ENCODE measurements around the gene ZNF124.
"Not testable (repeated sequence)": the region's sequence is repeated elsewhere in the genome, so short reads cannot be mapped to it uniquely, and the experiment has no call there.

ZNF124 gene

DNA sequence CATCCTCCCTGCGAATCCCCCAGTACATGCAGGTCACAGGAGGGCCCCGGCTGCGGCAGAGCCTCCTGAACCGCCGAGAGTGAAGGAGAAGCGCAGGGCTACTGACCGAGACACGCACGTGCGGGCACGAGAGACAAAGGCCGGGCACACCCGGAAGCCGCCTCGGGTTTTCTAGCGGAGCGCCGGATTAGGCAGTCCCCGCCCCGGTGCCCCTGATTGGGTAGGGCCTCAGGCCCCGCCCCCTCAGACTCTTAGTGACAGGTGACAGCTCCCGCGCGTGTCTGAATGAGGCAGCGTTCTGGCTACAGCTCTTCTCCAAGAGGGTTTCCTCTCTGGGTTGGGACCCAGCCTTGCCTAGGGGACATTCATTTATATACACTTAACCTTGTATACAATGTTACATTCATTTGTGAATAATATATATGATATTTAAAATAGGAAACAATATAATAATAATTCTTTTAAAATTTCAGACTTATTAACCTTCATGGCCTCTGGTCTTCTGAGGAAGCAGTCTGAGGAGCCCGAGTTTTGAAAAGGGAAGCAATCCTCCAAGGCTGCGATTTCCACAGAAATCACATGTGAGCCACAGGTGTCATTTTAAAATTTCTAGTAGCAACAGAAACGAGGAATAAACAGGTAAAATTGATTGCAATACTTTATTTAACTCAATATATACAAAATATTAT is at the start of gene ZNF124:
TSS of gene ZNF124 (minus strand) at position 146 of the 689 bp plus-strand sequence. CDS start at position 3, 143 bp downstream.
- DNase-seq: not testable (repeated sequence)

- not testable (repeated sequence) for DNase-seq
These were observed 48.5 kb upstream of the ZNF124 start for GRCh38 chr1:247220280-247220679.

- no peak for DNase-seq
These were observed 46.4 kb upstream of the ZNF124 start for GRCh38 chr1:247218121-247218651.

DNA sequence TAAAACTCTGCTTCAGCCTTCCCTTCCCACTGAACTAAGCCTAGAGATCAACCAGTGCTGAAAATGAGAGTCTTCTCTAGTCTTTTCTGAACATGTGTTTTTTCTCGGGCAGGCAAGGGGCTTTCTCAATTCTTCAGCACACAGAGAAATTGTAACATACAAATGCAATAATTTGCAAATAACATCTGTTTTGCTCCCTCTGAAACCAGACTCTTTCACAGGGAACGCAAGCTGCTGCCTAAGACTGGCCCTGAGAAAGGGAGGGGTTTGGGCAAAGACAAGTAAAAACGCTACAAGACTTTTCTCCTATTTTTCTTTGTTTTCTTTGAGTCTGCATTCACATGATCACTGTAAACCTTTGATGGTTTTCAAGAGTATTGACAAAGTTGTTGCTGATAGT is 44.4 kb upstream of the ZNF124 start:
- no peak for DNase-seq

- DNase-seq: no peak
These were observed 41.1 kb upstream of the ZNF124 start for GRCh38 chr1:247212627-247213617.

DNA sequence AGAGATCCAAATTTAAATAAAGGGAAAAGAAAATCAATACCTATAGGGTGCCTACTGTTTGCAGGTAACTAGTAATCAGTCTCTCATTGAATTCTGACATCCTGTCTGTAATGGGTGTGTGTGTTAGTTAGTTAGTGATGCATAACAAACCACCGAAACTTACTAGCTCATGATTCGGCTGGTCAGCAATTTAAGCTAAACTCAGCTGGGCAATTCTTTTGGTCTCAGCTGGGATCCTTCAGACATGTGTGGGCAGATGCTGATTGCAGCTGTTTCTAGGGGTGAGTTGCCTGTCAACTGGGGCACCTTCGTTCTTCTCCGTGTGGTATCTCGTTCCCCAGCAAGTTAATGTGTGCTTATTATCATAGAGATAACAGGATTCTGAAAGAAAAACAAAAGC is 40.2 kb upstream of the ZNF124 start:
- no peak for DNase-seq

- DNase-seq: no peak
These were observed 39.5 kb upstream of the ZNF124 start for GRCh38 chr1:247211339-247211738.

GRCh38 chr1:247210376-247211117 is 38.7 kb upstream of the ZNF124 start:
- peak; percentile 96 for DNase-seq

DNA sequence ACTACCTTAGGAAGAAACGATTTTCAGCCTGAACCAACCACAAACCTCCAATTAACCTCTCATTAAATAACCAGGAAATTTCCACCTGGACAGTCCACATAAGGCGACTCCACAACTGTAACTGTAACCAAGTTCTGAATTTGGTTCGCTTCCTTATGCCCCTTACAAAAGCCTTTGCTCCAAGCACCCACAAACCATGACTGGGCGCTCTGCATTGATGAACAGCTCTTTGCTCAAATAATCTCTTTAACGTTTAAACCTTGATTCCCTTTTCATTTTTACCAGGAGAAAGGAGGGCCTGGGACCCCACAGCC is 38.2 kb upstream of the ZNF124 start:
- no peak for DNase-seq

DNA sequence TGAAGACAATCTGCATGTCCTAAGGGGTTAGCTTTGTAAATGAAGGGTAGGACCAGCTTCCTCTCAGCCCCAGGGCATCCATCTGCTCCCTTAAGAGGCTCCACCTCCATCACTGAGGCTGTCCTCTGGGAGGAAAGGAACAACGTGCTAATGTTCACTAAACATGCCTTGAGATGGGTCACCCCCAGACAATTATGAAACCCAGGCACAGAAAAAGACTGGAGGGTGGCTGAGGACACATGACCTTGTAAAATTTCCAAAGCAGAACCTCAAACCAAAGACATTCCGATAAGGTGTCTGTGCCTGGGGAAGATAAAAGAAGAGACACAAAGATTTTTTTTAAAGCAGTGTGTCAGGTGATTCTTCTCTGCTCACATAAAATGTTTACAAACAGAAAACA is 37.6 kb upstream of the ZNF124 start:
- no peak for DNase-seq

- DNase-seq: no peak
These were observed 32.4 kb upstream of the ZNF124 start for GRCh38 chr1:247204177-247204647.

DNA sequence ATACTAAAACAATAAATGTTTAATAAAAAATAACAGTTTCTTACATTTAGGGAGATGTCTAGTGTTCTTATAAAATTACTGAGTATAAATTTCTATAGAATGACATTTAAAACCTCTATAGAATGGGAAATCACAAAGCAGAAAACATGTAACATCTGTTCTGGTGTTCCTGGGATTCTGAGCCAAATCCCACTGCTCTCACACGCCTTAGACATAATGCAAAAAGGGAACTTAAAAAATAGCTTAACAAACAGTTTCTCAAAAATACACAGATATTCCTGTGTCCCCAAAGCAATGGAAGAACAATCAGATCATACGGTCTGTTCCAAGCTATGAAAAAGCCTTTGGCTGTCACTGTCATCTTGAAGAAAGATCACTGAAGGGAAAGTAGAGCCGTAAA is 27.0 kb upstream of the ZNF124 start:
- no peak for DNase-seq

- no peak for DNase-seq
These were observed 22.1 kb upstream of the ZNF124 start for GRCh38 chr1:247193958-247194357.

- no peak for DNase-seq
These were observed 18.4 kb upstream of the ZNF124 start for GRCh38 chr1:247189981-247190798.

- no peak for DNase-seq
These were observed 13.8 kb upstream of the ZNF124 start for GRCh38 chr1:247185667-247186066.

DNA sequence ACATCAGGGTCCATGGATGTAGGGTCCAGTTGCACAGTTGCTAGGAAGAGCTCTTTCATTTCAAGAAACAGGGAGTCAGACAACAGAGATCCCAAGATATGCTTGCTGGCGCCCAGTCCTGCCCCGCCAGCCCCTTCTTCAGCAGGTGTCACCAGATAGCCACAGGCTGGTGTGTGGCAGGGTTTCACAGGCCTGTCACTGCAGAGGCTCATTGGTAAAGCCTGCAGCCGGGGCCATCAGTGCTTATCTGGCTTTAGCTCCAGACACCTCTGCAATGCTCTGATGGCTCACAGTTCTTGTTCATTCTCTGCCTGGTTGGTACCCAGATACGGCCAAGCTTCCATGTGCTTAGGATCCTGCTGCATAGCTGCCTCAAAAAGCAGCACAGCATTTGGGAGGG is 12.4 kb upstream of the ZNF124 start:
- DNase-seq: no peak

- no peak for DNase-seq
These were observed 11.2 kb upstream of the ZNF124 start for GRCh38 chr1:247182994-247183393.

GRCh38 chr1:247180581-247180980 is 8.8 kb upstream of the ZNF124 start:
- no peak for DNase-seq

DNA sequence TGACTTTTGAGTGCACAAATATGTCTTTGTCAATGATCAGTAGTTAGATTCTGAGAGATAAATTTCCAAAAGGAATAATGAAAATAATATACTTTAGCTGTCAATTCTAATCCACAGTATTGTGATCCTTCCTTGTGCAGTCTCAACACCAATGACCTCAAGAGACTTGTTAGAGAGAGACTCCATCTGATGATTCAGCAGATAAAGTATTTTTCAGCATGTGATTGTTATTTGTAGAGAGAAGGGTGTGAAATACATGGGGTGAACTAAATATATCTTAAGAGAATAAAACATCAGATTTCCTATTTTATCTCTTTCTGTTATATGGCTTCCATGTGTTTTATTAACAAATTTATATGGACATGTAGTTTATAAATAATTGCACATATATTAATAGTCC is 5.9 kb upstream of the ZNF124 start:
- no peak for DNase-seq

GRCh38 chr1:247175458-247175857 is 3.6 kb upstream of the ZNF124 start:
- no peak for DNase-seq

GRCh38 chr1:247173431-247173830 is 1.6 kb upstream of the ZNF124 start:
- no peak for DNase-seq

GRCh38 chr1:247172996-247173395 is 1.2 kb upstream of the ZNF124 start:
- DNase-seq: no peak
